GM21619 (cell line): ENCODE data around the gene C22orf23.

ENCODE experiments used
- ATAC-seq: cut with Tn5 transposase; IDR thresholded peaks from one replicate; pipeline ENCODE4 v1.9.1; 2021; ENCODE audit not compliant: unreplicated experiment

The C22orf23 gene

DNA sequence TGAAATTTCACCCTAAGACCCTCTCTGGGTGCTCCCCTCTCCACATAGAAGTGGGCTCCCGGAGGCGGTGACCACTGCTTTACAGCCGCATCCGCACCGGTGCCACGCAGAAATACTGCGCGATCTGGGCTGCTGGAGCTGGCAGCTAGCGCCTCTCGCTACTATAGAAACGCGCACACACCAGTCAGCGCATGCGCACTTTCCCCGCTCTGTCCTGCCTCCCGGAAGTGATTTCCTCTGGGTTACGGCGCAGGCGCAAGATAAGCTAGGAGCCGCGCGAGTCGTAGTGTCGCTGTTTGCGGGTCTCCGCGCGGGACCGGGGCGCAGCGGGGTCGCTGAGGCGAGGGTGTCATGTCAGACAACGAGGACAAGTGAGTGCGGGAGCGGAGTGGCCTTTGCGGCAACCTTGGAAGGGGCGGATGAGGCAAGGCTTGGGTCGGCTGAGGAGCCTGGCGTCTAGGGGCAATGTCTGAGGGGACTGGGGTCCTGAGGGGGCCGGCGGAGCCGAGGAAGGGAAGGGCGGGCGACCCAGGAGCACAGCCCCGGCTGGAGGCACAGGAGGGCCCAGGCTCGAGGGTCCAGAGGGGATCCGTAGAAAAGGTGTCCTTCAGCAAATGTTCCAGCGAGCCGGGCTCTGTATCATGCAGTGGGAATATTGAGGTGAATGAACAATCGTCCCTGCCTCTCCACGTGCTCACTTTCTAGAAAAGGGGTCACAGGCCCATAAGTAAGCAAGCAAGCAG is at the start of gene C22orf23, which contains the start of gene POLR2F:
Gene C22orf23 (minus strand): TSS at position 165 of the 743 bp plus-strand sequence. CDS start 452 bp downstream, outside the sequence.
Gene POLR2F (plus strand): TSS at position 263 of the 743 bp plus-strand sequence. CDS start 89 bp downstream, at position 352.
- ATAC-seq = peak; percentile 74

DNA sequence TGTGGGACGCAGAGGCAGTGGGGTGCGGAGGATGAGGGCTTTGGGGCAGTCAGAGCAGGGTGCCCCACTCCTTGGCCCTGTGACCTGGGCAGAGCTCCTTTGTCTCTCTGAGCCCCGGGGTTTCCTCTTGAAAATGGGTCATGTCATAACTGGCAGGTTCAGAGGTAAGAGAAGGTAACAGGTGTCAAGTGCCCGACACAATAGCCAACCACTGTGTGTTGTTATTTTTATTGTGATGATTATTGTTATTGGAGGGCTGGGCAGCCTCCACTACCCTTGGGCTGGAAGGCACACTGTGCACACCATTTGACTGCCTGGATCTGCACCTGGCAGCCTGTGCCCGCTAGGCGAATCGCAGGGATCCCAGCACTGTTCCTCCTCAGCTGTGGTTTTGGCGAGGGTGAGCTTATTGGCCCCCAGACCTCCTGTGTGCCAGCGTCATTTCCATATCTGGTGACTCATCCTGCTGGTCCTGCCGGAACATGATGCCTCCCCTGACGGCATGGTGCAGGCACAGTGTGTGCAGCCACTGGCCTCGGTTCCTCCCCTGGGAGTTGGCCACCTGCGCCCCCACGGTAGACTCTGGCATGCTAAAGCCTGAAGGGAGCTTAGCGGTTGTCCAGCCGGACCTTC is 46.4 kb upstream of the C22orf23 start:
- ATAC-seq = no peak

DNA sequence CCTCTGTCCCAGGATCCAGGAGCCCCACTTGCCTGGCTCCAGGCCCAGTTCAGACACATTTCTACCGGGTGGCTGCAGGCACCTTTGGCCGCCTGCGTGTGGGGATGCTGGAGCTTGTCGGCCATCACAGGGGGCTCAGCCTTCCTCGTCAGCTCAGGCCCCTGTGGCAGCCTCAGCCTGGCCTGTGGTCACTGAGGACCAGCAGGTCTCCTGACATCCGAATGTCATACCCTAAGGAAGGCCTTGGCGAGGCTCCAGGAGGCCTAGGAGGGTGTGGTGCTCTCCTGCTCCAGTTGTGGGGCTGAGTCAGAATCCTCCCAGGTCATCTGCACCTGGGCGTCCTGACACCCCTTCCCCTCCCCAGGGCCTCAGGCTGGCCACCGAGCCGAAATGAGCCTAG is 45.8 kb upstream of the C22orf23 start:
- ATAC-seq = no peak

DNA sequence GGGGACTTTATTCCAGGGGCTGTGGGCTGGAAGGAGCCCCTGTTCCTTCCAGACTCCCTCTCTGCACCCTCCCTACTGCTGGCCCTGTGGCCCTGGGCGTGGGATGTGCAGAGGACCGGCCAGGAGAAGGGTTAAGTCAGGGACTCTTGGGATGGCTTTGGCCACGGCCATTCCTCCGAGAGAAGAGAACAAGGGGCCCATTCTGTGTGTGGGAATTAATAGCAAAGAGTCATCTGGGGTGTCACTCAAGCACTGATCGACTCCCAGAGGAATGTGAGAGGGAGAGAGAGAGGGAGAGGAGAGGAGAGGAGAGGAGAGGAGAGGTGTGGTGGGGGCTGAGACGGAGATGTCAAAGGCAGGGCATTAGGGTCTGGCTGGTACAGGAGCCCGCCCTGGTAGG is 45.1 kb upstream of the C22orf23 start:
- ATAC-seq = no peak

DNA sequence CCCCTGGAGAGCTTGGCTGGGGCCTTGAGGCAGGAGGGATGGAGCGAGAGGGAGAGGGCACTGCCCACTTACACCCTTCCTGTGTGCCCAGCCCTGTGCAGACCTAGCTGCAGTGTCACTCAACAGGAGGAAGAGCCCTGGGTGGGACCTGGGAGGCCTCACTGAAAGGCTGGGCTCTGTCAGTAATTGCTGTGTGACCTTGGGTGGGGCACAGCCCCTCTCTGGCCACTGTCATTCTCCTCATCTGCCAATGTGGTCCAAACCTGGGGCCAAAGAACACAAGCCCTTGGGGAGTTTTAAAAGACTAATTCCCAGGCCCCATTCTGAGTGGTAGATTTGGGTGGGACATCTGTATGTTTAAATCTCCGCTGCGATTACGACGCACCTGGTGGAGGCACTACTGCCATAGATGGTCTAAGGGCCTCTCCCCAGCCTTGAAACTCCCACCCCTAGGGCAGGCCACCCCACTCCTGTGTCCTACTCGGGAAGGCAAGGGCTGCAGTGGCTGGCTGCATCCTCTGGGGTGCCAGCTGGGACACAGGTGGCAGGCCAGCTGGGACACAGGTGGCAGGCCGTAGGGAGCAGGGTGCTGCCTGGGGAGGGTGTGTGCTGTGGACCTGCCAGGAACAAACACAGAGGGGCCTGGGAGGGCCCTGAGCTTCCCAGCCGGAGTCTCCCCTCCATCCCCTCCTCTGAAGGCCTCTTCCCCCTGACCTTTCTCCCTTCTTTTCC is 43.3 kb upstream of the C22orf23 start:
- no peak for ATAC-seq

DNA sequence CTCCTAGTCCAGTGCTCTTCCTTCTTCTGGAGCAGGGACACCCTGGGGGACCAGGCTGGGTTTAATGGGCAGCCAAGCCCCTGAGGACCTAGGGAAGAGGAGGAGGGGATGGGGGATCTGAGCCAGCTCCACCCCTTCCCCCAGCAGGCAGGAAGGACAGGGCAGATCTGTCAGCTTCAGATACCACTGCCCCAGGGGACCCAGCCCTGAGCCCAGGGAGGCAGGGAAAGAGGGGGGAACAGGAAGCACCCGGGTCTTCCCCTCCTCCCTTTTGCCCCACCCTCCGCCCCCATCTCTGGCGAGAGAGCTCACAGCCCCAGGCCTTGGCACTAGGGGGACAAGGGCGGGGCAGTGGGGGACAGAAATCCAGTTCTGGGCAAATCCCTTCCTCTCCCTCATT is 42.7 kb upstream of the C22orf23 start:
- ATAC-seq = no peak

DNA sequence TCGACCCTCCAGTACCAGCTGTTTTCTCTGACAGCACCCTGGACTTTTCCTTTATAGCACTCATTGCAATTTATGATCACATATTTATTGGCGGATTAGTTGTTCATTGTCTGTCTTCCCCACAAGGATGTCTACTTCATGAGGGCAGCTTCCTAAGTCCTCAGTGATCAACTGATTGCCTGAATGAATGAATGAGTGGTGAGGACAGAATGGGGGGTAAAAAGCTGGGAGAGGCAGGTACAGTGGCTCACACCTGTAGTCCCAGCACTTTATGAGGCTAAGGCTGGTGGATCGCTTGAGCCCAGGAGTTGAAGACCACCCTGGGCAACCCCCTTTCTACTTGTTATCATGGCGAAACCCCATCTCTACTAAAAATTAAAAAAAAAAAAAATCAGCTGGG is 42.1 kb upstream of the C22orf23 start:
- no peak for ATAC-seq

DNA sequence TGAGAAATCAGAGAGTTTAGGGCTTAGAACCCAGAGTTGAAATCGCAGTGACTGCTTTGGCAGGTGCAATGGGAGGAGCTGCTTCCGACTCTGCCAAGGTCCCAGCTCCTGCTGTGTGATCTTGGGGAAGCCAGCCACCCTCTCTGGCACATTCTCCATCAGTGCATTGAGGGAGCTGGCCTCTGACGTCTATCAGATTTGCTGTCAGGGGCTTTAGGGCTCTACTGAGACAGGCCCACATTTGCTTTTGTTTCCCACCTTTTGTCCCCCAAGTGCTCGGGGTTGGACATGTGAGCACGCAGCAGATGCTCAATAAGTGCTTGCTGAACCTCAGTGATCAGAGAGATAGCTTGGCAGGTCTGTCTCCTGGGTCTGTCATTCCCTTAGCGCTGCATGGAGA is 41.6 kb upstream of the C22orf23 start:
- ATAC-seq = no peak

DNA sequence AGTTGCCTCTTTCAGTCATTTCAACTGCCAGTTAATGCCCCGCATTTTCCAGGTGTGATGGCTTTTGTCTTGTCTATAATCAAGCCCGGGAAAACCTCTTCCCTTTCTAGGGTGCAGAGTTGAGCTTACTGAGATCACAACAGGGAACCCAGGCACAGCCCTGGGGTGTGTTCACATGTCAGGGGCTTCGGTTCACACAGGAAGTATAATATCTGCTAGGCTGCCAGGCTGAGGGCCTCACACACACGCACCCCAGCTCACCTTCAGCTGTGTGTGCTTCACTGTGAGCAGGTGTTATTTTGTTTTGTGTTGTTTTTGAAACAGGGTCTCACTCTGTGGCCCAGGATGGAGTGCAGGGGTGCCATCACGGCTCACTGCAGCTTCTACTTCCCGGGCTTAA is 40.6 kb upstream of the C22orf23 start:
- ATAC-seq = no peak

DNA sequence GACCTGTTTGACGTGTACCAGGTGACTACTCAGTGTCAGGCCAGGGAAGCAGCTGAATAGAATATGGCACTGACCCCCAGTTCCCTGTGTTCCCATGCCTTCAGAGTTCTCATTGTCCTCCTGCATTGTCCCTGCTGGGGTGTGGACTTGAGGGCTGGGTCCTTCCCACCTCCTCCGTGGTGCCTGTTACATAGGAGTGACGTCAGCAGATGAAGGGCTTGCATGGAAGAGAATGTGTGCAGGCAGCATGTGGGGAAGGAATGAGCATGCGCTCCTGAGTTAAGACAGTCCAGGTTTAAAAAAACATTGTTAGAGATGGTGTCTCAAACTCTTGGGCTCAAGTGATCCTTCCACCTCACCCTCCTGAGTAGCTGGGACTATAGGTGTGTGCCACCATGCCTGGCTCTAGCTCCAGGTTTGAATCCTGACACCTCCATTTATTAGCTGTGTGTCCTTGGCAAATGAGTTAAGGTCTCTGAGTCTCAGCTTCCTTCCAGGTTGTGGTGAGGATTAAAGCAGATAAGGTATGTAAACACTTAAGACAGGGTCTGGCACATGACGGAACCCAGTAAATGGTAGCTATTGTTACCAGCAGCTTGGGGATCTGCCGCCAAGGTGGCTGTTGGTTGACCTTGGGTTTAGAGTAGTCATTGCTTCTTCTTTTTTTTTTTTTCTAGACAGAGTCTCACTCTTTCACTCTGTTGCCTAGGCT is 38.5 kb upstream of the C22orf23 start:
- ATAC-seq = no peak

DNA sequence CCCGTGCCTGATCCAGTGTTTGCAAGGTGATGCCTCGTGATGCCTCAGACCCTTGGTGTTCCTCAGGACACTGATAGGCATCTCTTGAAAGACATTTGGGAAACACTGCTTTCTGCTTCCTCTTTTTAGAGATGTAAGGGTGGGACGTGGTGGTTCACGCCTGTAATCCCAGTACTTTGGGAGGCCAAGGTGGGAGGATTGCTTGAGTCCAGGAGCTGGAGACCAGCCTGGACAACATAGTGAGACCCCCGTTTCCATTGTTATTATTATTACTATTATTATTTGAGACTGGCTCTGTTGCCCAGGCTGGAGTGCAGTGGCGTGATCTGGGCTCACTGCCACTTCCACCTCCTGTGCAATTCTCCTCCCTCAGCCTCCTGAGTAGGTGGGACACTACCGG is 37.5 kb upstream of the C22orf23 start:
- no peak for ATAC-seq

DNA sequence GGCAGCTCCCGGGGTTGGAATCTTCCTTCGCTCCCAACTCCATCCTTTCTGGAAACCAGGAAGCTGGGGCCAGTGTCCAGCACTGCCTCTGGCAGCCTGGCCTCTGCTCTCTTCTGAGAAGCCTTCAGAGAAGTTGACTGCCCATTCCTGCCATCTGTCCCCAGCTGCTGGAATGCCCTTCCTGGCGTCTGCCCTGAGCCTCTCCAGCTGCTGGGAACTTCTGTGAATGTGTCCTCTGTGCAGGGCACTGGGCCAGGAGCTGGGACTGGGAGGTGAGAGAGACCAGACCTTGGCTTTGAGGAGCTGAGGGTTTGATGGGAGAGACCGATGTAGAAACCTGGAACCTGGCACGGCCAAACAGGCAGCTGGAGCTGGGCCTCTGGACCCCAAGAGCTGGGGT is 36.9 kb upstream of the C22orf23 start:
- no peak for ATAC-seq

DNA sequence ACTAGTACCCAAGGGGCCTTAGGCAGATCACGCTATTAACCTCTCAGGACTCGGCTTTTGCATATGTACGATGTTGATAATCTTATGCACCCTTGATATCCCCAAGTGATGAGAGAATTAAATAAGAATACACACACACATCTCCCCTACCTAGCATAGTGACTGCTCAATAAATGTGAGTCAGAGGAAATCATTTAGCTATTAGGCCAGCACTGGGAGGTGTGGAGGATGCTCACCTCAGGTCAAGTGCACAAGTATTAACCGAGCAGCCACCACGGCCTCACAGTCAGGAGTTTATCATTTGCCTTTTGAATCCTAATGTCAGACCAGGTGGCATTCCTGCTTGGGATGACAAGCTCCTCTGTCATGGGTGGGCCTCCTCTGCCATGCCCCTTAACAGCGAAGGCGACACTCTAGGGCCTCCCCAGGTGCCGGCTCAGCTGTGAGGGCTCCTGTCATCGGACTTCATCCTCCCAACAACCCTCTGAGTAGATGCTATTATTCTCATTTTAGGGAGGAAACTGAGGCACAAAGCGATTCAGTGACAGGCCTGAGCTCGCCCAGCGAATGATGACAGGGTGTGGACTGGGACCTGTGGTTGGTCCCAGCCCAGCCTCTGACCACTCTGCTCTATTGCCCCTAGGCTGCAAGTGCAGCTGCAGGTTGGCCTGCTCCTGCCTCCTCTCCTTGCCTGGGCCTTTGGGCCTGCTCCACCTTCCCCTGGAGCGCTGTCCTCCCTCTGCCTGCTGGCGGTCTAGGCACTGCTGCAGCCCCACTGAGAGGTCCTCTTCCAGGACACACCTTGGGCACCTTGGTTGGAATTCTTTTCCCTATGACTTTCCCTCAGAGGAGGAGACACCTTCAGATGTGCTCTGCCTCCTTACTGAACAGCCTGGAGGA is 36.0 kb upstream of the C22orf23 start:
- no peak for ATAC-seq

DNA sequence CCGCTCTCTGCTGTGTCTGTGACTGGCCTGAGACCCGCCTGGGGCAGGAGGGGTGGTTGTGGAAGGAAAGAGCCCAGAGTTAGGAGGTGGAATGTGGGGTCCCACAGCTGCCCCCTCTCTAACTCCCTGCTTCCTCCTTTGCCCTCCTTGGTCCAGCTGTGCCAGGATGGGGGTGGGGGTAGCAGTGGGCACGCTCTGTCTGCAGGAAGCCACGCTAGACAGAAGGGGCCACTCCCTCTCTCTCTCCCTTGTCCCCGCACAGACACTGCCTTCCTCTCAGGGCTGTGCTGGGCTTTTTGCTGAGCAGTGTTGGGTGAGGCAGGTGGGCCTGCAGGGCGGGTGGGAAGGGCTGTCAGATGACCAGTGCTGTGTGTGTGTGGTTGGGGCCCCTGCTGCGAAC is 33.0 kb upstream of the C22orf23 start:
- no peak for ATAC-seq

DNA sequence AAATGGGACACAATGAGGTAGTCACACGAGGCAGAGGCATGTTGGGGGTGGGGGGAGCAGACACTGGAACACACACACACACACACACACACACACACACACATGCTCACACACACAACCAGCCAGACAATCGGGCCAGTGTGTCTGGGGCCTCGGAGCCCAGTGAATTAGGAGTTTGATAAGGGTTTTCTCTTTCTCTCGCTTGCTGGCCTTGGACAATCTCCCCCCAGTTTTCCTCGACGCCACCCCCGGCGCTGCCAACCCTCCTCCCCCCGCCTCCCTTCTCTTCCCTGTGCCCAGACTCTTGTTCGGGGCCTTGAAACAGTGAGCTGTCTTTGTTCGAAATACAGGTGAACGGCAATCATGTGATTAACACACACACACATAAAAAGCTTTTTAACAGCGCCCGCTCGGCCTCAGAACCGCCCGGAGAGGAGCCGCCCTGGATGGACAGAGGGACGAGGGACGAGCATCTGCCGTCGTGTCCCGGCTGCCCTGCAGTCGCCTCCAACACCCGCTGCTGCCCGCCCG is 32.4 kb upstream of the C22orf23 start:
- ATAC-seq = no peak

DNA sequence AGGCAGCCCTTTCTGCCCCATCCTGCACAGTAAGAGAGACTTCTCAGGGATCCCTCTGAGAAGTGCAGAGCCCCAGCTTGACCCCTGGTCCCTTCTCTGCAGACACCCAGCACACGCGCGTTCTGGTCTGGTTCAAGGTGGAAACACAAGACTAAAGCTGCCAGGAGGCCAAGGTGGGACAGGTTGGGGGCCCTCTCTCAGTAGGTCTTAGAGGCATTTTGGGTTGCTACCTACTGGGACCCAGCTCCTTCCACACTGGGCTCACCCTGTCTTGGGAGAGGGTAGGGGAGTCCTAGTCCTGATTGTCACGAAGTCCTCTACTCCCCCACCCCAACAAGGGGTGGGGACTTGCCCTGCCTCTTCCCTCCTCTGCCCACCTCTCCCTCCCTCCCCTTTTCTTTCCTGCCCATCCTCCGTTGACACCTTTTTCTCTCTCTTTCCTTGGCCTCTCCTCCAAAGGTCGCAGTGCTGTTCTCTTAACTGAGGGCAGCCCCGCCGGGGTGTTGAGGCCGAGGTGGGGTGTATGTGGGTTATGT is 31.7 kb upstream of the C22orf23 start:
- no peak for ATAC-seq

DNA sequence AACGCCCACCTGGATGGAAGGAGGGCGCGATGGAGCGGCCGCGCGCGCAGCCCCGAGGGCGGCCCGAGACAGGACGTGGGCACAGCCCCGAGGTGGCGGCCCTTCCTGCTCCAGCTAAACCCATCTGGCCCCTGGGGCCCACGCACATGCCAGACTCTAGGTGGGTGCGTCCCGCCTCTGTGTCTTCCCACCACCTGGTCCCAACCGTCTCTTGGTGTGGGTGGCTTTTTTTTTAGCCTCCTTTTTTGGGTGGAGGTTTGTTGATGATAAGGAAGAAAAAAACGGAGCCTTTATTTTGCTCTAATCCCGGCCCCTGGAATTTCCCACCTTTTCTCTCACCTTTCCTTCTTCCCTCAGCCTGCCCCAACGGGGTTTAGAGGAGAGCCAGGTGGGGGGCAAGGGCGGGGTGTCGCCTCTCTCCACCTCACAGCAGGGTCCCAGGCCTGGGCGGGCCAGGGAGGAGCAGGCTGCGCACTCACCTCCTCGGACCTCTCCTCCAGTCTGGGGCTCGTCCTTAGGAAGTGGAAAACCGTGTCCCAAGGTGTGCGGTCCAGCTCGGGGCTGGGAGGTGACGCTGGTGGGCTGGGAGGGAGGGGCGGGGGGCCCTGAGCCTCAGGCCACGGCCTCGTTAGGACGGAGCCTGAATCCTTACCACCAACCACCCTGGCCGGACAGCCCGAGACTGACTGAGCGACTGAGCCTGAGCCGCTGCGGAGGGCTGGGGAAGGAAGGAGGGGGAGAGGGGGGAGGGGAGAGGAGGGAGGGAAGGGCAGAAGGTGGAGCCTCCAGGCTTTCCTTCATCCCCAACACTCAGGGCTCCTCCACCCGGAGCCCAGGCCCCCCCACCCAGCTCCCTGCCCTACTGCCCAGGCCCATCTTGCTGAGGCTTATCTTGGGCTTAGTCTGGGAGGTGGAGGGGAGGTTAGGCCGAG is 30.7 kb upstream of the C22orf23 start, which contains the start of gene SOX10:
Gene SOX10 (minus strand): TSS at position 696 of the 932 bp plus-strand sequence. CDS start 771 bp downstream, outside the sequence.
- ATAC-seq = no peak
